Pulmonary artery endothelial cell (primary cell): Measurements from ENCODE around the gene MALRD1. TPM values are rescaled to one million over a fixed set of nuclear protein-coding genes. Genes with fewer than 3 reads are reported as not detected.

Experiments
- DNase-seq: peaks from one replicate; pipeline ENCODE4 v3.0.0-alpha.2; 2011; ENCODE audit warnings: low read depth, low spot score
- total RNA-seq: library from RNA; depleted of rRNA; stranded (reverse); fragments of >200 nt; gene quantifications from 2 replicates; pipeline ENCODE4 v1.2.3, GENCODE V29; 2014

The MALRD1 gene
- total RNA-seq, 1 donor from 2014 or later = not detected

GRCh38 chr10:19107406-19107805 is 58.8 kb downstream of the MALRD1 start:
- DNase-seq = no peak

DNA sequence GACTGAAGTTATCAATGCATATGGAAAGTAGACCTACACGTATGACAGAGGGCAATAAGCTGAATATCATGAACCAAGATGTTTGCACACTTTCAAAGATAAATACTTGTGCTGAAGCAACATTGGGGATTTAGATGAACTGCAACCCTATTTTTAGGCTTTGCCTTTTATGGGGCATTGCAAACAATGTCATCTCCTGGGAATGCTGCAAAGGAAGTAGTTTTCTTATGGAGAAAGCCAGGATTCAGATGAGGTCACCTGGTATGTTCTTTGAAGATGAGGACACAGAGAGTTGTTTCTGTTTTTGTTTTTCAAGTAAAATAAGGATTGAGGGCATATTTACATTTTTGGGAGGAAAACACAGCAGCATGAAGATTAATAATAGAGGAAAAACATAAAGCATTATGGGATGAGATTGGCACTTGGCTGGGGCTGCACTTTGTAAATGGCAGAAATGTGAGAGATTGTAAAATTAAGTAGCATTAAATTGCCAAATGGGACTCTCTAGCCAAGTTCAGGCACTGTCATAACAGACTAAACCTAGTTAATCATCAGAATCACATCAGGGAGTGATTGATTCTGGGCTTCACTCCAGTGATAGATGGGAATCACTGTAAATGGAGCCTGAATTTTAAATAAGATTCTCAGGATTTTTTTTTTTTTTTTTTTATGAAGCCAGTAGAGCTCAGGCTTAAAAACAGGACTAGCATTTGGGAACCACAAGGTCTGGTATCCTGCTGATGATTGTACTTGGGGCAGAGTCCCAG is 63.1 kb downstream of the MALRD1 start:
- DNase-seq = no peak

GRCh38 chr10:19117438-19117837 is 68.8 kb downstream of the MALRD1 start:
- no peak for DNase-seq

GRCh38 chr10:19119191-19119590 is 70.6 kb downstream of the MALRD1 start:
- DNase-seq = no peak

- DNase-seq = no peak
Measured at GRCh38 chr10:19120381-19120908, 71.8 kb downstream of the MALRD1 start.

GRCh38 chr10:19133992-19134391 is 85.4 kb downstream of the MALRD1 start:
- DNase-seq = no peak

DNA sequence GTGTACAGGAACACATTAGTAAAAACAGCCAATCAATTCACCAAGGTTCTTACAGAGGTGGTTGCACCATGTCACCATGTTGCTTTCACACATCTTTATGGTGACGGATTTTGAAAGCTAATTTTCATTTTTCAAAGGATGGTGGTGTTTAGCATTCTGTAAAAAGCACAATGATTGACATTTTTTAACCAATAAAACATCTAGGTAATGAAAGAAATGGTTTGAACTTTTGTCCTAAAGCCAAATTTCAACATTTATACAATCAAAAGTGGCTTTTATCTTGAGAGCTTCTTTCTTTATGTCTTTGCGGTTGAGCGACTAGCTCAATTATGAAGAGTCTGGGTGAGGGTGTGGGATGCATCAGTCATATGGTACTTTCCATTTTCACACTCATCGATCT is 94.4 kb downstream of the MALRD1 start:
- DNase-seq = no peak

DNA sequence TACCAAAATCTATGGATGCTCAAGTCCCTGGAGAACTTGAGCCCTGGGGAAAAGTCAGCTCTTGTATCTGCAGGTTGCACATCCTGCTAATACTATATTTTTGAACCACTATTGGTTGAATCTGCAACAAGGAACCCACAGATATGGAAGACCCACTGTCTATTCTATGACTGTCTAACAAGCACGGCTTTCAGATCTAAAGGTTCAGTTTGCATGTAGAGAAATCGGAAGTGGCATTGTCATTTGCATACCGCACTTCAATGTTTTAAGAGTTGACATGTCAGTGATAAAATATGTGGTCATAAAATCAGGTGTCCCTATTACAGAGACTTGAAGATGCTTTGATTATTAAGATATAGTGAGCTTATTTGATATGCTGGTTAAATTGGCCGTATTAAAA is 95.6 kb downstream of the MALRD1 start:
- no peak for DNase-seq

DNA sequence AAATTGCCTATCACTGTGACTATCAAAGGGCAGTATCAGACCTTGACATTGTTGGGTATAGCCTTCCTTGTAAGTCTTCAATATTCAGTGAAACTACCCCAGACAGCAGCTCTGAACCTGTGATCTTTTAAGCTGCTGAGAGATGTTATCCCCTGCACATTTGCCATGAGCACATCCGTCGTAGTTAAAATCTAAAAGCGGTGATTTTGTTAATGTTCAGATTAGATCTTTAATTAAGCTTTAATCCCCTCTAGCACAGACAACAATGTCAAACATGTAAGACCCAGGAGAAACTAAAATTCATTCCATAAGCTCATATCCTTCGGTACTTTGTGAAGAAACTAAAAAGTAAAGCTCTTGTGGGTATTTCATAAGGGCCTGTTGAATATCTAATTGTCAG is 105.8 kb downstream of the MALRD1 start:
- DNase-seq = no peak

GRCh38 chr10:19158358-19158757 is 109.8 kb downstream of the MALRD1 start:
- no peak for DNase-seq

- no peak for DNase-seq
Measured at GRCh38 chr10:19158870-19159269, 110.3 kb downstream of the MALRD1 start.

GRCh38 chr10:19164461-19164860 is 115.9 kb downstream of the MALRD1 start:
- DNase-seq = no peak

DNA sequence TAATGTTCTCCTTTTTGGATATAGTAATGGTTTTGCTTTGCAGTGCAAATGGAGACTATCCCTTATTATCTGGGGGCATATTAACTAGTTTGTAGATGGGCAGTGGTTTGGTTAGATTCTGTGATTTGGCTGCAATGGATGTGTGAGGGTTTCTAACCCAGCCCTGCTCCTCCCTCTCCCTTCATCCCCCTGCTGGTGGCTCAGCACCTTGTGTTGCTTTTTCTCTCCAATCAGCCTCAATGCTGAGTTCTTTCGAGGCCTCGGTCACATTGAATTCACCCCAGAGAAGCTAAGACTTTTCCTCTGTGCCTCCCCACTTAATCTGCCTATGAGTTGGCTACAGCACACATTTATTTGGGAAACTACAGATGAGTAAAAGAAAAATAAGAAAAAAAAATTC is 120.0 kb downstream of the MALRD1 start:
- DNase-seq = no peak

DNA sequence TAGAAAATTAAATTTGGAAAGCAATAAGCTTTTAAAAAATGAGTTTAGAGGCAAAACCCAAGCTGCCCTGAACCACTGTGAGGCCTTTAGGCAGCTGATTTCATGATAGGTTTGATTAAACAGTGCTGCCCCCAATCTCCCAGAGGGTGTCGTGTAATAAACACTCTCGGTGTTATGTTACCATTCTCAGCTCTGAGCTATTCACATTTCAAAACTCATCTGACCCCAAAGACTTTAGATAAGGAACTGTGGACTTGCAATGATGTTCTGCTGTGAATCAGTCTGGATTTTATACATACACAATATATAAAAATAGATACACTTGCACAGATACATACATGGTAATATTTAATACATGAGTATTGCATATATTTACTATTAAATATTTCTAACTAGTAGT is 120.4 kb downstream of the MALRD1 start:
- no peak for DNase-seq

DNA sequence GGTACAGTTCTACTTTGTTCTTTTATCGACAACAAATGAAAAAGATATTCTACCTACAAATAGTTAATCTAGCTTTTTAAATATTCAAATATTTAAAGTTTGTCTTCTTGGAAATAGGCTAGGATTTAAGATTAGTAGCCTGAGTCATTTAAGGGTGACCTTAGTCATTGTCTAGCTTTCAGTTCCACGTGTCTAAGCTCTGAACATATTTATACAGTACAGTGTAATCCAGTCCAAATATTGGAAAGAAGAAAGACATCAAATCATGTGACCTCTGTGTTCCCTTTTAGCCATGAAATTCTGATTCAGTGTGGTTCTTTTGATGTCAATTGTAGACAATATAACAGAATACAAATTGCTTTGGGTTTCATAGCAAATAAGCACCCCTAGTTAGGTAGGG is 121.1 kb downstream of the MALRD1 start:
- no peak for DNase-seq

GRCh38 chr10:19178675-19179074 is 130.1 kb downstream of the MALRD1 start:
- DNase-seq = no peak

GRCh38 chr10:19184891-19185290 is 136.3 kb downstream of the MALRD1 start:
- no peak for DNase-seq

DNA sequence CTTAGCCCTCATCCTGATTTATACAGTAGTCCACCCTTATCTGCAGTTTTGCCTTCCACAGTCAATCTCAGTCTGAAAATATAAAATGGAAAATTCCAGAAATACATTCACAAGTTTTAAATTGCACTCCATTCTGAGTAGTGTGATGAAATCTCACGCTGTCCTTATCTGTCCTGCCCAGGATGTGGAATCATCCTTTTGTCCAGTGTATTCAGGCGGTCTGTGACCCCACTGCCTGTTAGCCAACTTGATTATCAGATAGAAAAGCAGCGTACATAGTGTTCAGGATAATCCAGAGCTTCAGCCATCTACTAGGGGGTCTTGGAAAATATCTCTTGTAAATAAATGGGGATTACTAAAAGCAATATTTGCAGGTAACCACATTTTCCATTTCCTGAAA is 146.3 kb downstream of the MALRD1 start:
- no peak for DNase-seq

GRCh38 chr10:19195698-19196097 is 147.1 kb downstream of the MALRD1 start:
- DNase-seq = no peak

GRCh38 chr10:19200211-19200610 is 151.6 kb downstream of the MALRD1 start:
- no peak for DNase-seq

GRCh38 chr10:19204246-19204917 is 155.8 kb downstream of the MALRD1 start:
- no peak for DNase-seq

DNA sequence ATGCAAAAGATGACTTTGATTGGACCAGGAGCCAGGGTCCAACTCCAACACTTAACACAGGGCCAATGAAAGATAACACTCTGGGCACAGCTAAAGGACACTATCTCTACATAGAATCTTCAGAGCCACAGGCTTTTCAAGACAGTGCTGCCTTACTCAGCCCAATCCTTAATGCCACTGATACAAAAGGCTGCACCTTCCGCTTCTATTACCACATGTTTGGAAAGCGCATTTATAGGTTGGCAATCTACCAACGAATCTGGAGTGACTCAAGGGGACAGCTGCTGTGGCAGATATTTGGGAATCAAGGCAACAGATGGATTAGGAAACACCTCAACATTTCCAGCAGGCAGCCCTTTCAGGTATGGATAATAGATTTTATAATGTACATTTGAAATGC is 160.7 kb downstream of the MALRD1 start:
- no peak for DNase-seq

- no peak for DNase-seq
Measured at GRCh38 chr10:19212590-19212989, 164.0 kb downstream of the MALRD1 start.
